Tibial artery (tissue), 4 donors: Measurements from ENCODE around the gene KRTAP8-1.

Experiments used
- DNase-seq, 2 donors: peaks; one replicate each; pipeline ENCODE4 v3.0.0-alpha.2; 2019
- H3K27ac ChIP-seq, 2 donors: fragments of 200-600 bp; sonication (generic) in 1 of 2; 1 replicate in 1 of 2; 2 replicates in 1 of 2; pipeline ENCODE4 v1.5.1; 2018 to 2019; ENCODE audit warnings: mild to moderate bottlenecking in 1 of 2
- H3K27me3 ChIP-seq, 2 donors: fragments of 200-600 bp; sonication (generic) in 1 of 2; one replicate each; pipeline versions ENCODE4 v1.5.1 to v1.6.0; 2016 to 2019
- H3K36me3 ChIP-seq, 3 donors: fragments of 200-600 bp; sonication (generic) in 2 of 3; one replicate each; pipeline ENCODE4 v1.5.1; 2016 to 2019; ENCODE audit warnings: mild to moderate bottlenecking in 2 of 3
- H3K4me1 ChIP-seq, 4 donors: fragments of 200-600 bp; sonication (generic) in 2 of 4; 1 replicate in 3 of 4; 2 replicates in 1 of 4; pipeline ENCODE4 v1.5.1; 2016 to 2019
- H3K4me3 ChIP-seq, 2 donors: fragments of 200-600 bp; sonication (generic) in 1 of 2; 1 replicate in 1 of 2; 2 replicates in 1 of 2; pipeline ENCODE4 v1.5.1; 2018 to 2019; ENCODE audit warnings: mild to moderate bottlenecking in 2 of 2
- H3K9me3 ChIP-seq, 3 donors: fragments of 200-600 bp; sonication (generic) in 1 of 3; one replicate each; pipeline ENCODE4 v1.5.1; 2016 to 2019
- intact Hi-C: fragments of 100-400 bp; cut with DNase I; formaldehyde crosslinking; loops from one replicate; pipeline ENCODE4 v1.15.0; 2023; ENCODE audit warnings: low total_unique reads
- TF ChIP-seq, protein P1 (sequence below), 2 experiments: fragments of 200-600 bp in 1 of 2; fragments of 450-650 bp in 1 of 2; IDR thresholded peaks; one replicate each; pipeline ENCODE4 v1.5.1; 2017 to 2019; ENCODE audit warnings: antibody characterized with exemption in 2 of 2, mild to moderate bottlenecking in 1 of 2, moderate library complexity in 1 of 2

Gene KRTAP8-1

DNA sequence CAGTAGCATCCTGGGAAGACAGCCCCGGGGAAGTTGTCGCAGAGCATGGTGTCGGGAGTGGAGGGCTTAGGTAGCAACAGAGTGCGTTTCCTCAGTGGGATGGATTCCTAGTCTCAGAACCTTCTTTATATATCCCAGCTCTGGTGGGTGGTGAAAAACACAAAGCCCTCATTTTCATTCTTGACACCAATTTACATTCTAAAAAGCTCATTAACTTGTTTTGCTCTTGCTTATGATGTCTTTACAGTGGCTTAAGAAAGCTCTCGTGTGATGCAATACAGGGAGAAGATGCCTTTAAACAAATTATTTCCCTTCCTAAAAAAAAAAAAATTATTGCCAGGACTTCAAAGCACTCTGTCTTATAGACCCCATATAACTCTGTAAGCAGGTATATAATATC lies at the start of gene KRTAP8-1:
TSS of gene KRTAP8-1 (minus strand) at position 101 of the 400 bp plus-strand sequence. CDS start at position 47, 54 bp downstream.
- Histone ChIP-seq H3K27me3 (no peaks in the 10 kb centered on the region), H3K36me3 (no peaks in the 10 kb centered on the region), H3K9me3 (no peaks in the 10 kb centered on the region), H3K4me1 (no peaks in the 10 kb centered on the region), H3K27ac (no peak within 1 kb of the TSS), H3K4me3 (no peak within 1 kb of the TSS)
- intact Hi-C loops: no loop called here
- TF ChIP-seq, protein P1, sequence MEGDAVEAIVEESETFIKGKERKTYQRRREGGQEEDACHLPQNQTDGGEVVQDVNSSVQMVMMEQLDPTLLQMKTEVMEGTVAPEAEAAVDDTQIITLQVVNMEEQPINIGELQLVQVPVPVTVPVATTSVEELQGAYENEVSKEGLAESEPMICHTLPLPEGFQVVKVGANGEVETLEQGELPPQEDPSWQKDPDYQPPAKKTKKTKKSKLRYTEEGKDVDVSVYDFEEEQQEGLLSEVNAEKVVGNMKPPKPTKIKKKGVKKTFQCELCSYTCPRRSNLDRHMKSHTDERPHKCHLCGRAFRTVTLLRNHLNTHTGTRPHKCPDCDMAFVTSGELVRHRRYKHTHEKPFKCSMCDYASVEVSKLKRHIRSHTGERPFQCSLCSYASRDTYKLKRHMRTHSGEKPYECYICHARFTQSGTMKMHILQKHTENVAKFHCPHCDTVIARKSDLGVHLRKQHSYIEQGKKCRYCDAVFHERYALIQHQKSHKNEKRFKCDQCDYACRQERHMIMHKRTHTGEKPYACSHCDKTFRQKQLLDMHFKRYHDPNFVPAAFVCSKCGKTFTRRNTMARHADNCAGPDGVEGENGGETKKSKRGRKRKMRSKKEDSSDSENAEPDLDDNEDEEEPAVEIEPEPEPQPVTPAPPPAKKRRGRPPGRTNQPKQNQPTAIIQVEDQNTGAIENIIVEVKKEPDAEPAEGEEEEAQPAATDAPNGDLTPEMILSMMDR (IDR thresholded peaks at IDR 0.05): no peak
- DNase-seq: no peak

DNA sequence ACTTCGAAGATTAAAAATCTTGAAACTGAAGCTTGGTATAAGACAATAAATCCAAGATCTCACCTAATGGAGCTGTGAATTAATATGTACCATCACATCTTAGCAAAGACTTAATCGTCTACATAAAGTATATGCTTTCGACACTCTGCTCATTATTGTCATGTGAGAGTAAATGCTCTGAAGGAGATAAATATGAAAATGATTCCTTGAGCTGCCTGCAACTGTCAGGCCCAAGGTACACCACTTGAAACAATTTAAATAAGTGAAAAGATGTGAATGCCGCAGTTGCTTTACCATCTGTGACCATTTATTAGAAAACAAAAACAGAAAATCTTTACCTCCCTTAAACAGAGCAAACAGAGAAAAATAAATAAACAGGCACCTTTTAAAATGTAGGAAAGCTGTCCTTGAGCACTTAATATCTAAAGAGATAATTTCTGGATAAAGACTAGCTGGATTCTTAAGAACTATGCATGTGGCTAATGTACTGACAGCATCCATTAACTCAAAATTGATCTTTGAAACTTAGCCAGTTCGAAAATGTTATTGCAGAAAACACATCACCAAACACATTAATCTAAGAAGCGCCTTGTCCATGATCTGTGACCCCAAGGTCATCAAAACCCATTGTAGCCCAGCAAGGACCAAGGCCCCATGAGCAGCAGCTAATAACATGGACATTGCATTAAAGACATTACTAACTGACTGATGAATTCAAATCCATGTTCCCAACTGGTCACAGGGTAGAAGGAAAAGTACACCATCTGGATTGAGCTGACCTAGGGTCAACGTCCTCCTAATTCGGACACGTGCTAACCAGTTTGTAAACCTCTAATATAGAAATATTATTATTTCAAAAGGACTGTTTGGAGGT lies 34.8 kb upstream of the KRTAP8-1 start:
- Histone ChIP-seq H3K27me3 (no peaks in the 10 kb centered on the region), H3K4me3 (no peak overlapping the region), H3K36me3 (no peaks in the 10 kb centered on the region), H3K27ac (no peak overlapping the region), H3K4me1 (no peaks in the 10 kb centered on the region), H3K9me3 (no peaks in the 10 kb centered on the region)
- TF ChIP-seq, protein P1 (IDR thresholded peaks at IDR 0.05): no peak
- no peak for DNase-seq
- intact Hi-C loops: no loop called here

DNA sequence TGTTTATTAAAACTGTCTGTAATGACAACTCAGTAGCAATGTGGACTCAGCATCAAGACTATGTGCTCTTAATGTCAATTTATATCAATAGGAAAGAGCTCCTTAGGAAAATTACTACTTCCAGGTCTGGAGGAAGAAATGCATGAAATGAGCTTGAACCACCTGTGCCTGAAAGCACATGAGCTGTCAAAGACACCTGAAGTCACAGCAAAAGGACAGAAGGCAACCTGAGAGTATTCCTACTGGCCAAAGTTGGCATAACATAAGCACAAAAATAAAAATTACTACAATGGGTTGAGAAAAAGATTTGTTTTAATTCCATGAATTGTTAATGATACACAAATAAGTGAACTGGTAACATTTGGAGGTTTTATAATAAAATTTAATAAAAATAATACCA lies 29.9 kb upstream of the KRTAP8-1 start:
- Histone ChIP-seq H3K36me3 (no peaks in the 10 kb centered on the region), H3K27ac (no peak overlapping the region), H3K4me3 (no peak overlapping the region), H3K27me3 (no peaks in the 10 kb centered on the region), H3K9me3 (no peaks in the 10 kb centered on the region), H3K4me1 (no peaks in the 10 kb centered on the region)
- intact Hi-C loops: no loop called here
- DNase-seq: no peak
- TF ChIP-seq, protein P1 (IDR thresholded peaks at IDR 0.05): no peak

- Histone ChIP-seq H3K27me3 (no peaks in the 10 kb centered on the region), H3K4me3 (no peak overlapping the region), H3K36me3 (no peaks in the 10 kb centered on the region), H3K27ac (no peak overlapping the region), H3K9me3 (no peaks in the 10 kb centered on the region), H3K4me1 (no peaks in the 10 kb centered on the region)
- TF ChIP-seq, protein P1 (IDR thresholded peaks at IDR 0.05): no peak
- intact Hi-C loops: no loop called here
- DNase-seq: no peak
These were observed 26.2 kb upstream of the KRTAP8-1 start for GRCh38 chr21:30839304-30839703.

DNA sequence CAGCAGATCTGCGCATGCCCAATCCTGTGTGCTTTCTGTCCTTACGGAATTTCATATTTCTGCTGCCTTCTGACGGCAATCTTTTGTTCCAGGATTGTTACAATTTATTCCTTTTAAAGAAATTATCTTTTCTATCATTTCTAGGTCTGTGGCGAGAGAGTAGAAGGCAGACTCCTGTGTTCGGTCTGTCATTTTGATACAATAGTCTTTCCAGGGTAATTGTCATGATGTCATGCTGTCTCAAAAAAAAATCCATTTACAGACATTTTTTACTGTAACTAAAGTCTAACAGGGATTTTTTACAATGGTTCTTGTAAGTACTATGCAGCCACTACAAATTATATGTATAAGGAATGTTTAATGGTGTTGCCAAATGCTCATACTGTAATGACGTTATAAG lies 25.5 kb upstream of the KRTAP8-1 start:
- no peak for DNase-seq
- Histone ChIP-seq H3K4me3 (no peak overlapping the region), H3K36me3 (no peaks in the 10 kb centered on the region), H3K4me1 (no peaks in the 10 kb centered on the region), H3K27ac (no peak overlapping the region), H3K9me3 (no peaks in the 10 kb centered on the region), H3K27me3 (no peaks in the 10 kb centered on the region)
- intact Hi-C loops: no loop called here
- TF ChIP-seq, protein P1 (IDR thresholded peaks at IDR 0.05): no peak
